B cell (primary cell): Measurements from ENCODE around the gene RHOBTB3. TPM values are rescaled to one million over a fixed set of nuclear protein-coding genes. Genes with fewer than 3 reads are reported as not detected.
"Not testable (repeated sequence)": the region's sequence is repeated elsewhere in the genome, so short reads cannot be mapped to it uniquely, and the experiment has no call there.

Source experiments
- ATAC-seq: fragments of 200-7000 bp; cut with Tn5 transposase; one replicate; pipeline ENCODE4 v1.10.0; 2021; ENCODE audit warnings: low read depth, mild to moderate bottlenecking, moderate number of reproducible peaks, moderate library complexity
- CTCF ChIA-PET: fragments of 350-600 bp; sonication (Branson Sonifier 250); formaldehyde crosslinking; loops from one replicate; lab custom pipeline; 2021; ENCODE audit warnings: antibody characterized with exemption, inconsistent platforms; lab: Charles Lee
- POLR2A ChIA-PET: fragments of 350-600 bp; sonication (Branson Sonifier 250); formaldehyde crosslinking; loops from one replicate; lab custom pipeline; 2021; ENCODE audit warnings: antibody characterized with exemption; lab: Charles Lee
- DNase-seq: peaks from one replicate; pipeline ENCODE4 v3.0.0; 2013
- H2AFZ ChIP-seq: 2 replicates; pipeline ENCODE4 v1.6.1; 2012; ENCODE audit warnings: mild to moderate bottlenecking, low read depth, low read length; ENCODE audit not compliant: insufficient read depth, poor library complexity, severe bottlenecking
- H3K27ac ChIP-seq, 2 donors: 1 replicate in 1 of 2; 2 replicates in 1 of 2; pipeline ENCODE4 v1.5.1; 2012 to 2013; ENCODE audit warnings: low read length in 2 of 2, mild to moderate bottlenecking in 2 of 2, moderate library complexity in 1 of 2
- H3K27me3 ChIP-seq, 4 experiments: fragments of 200-600 bp in 1 of 4; sonication (generic) in 1 of 4; replicated peaks in 1 of 4; 1 replicate in 2 of 4; 2 replicates in 2 of 4; pipeline versions ENCODE4 v1.6.1 to v1.7.0; 2013 to 2016; ENCODE audit warnings: low read length in 3 of 4, mild to moderate bottlenecking in 2 of 4, mixed read lengths in 1 of 4, moderate library complexity in 1 of 4; ENCODE audit not compliant: insufficient read depth in 4 of 4, control insufficient read depth in 3 of 4; ENCODE audit errors: control extremely low read depth in 1 of 4
- H3K36me3 ChIP-seq, 2 experiments: replicated peaks in 1 of 2; 1 replicate in 1 of 2; 2 replicates in 1 of 2; pipeline versions ENCODE4 v1.6.1 to v1.7.1; 2013; ENCODE audit warnings: low read length in 1 of 2; ENCODE audit not compliant: insufficient read depth in 2 of 2, control insufficient read depth in 1 of 2; ENCODE audit errors: control extremely low read depth in 1 of 2, extremely low read depth in 1 of 2
- H3K4me1 ChIP-seq, 2 donors: fragments of 200-600 bp in 1 of 2; sonication (generic) in 1 of 2; 1 replicate in 1 of 2; 2 replicates in 1 of 2; pipeline versions ENCODE4 v1.5.1 to v1.6.1; 2013 to 2017; ENCODE audit warnings: low read length in 2 of 2; ENCODE audit not compliant: control insufficient read depth in 2 of 2, insufficient read depth in 2 of 2
- H3K4me2 ChIP-seq: replicated peaks from 2 replicates; pipeline ENCODE3; 2012; ENCODE audit warnings: mild to moderate bottlenecking, low read depth, low read length; ENCODE audit not compliant: poor library complexity, severe bottlenecking
- H3K4me3 ChIP-seq, 5 experiments: fragments of 200-600 bp in 1 of 5; sonication (generic) in 1 of 5; 1 replicate in 3 of 5; 2 replicates in 2 of 5; pipeline versions ENCODE4 v1.5.1 to v1.7.0; 2011 to 2016; ENCODE audit warnings: low read length in 4 of 5, mild to moderate bottlenecking in 4 of 5, low read depth in 2 of 5, control low read depth in 1 of 5, moderate library complexity in 1 of 5; ENCODE audit not compliant: insufficient read depth in 1 of 5; ENCODE audit errors: control extremely low read depth in 1 of 5, extremely low read depth in 1 of 5
- H3K79me2 ChIP-seq: fragments of 200-600 bp; sonication (generic); one replicate; pipeline ENCODE4 v1.6.0; 2016; ENCODE audit warnings: low read length; ENCODE audit not compliant: control insufficient read depth, insufficient read depth
- H3K9ac ChIP-seq: fragments of 200-600 bp; sonication (generic); 2 replicates; pipeline ENCODE4 v1.6.1; 2017; ENCODE audit warnings: mild to moderate bottlenecking, low read length, moderate library complexity
- H3K9me3 ChIP-seq, 3 donors: one replicate each; pipeline versions ENCODE4 v1.6.1 to v1.7.1; 2013; ENCODE audit warnings: low read length in 2 of 3; ENCODE audit not compliant: control insufficient read depth in 2 of 3, insufficient read depth in 1 of 3; ENCODE audit errors: control extremely low read depth in 1 of 3
- H4K20me1 ChIP-seq: 2 replicates; pipeline ENCODE4 v1.6.0; 2012; ENCODE audit warnings: mild to moderate bottlenecking, low read length; ENCODE audit not compliant: insufficient read depth, control insufficient read depth, poor library complexity, severe bottlenecking
- H3K27ac Mint-ChIP-seq: one replicate; pipeline ENCODE4 v1.8.0; 2021; ENCODE audit warnings: mixed read lengths
- H3K27me3 Mint-ChIP-seq: one replicate; pipeline ENCODE4 v1.8.0; 2021; ENCODE audit warnings: mixed read lengths
- H3K4me1 Mint-ChIP-seq: one replicate; pipeline ENCODE4 v1.8.0; 2021; ENCODE audit warnings: mixed read lengths
- H3K4me3 Mint-ChIP-seq: one replicate; pipeline ENCODE4 v1.8.0; 2021; ENCODE audit warnings: mixed read lengths
- H3K9me3 Mint-ChIP-seq: one replicate; pipeline ENCODE4 v1.8.0; 2022; ENCODE audit warnings: mixed read lengths; ENCODE audit not compliant: insufficient read depth
- CTCF ChIP-seq: fragments of 200-600 bp; IDR thresholded peaks from one replicate; pipeline ENCODE4 v1.8.0; 2022; ENCODE audit warnings: antibody characterized with exemption, mild to moderate bottlenecking
- EZH2 ChIP-seq: IDR thresholded peaks from 2 replicates; pipeline ENCODE4 v1.6.1; 2012; ENCODE audit warnings: borderline replicate concordance, low read depth, mild to moderate bottlenecking, moderate library complexity, low read length; ENCODE audit not compliant: insufficient read depth, poor library complexity, severe bottlenecking
- WGBS: methylation state at CpG from one replicate; pipeline ENCODE4 v1.1.5; 2013; ENCODE audit warnings: missing lambda C conversion rate; ENCODE audit not compliant: insufficient coverage; 5-methylcytosine and 5-hydroxymethylcytosine counted together
- intact Hi-C: fragments of 100-400 bp; cut with micrococcal nuclease; formaldehyde crosslinking; loops from one replicate; pipeline ENCODE4 v1.10.0; 2022
- polyA plus RNA-seq: library from polyadenylated mRNA; depleted of rRNA; stranded (reverse); fragments of >200 nt; gene quantifications from 2 replicates; pipeline ENCODE4 v1.2.3, GENCODE V29; 2012
- total RNA-seq, 2 donors: library from RNA; stranded (reverse); fragments of 120-200 nt in 1 of 2; gene quantifications; 1 replicate in 1 of 2; 2 replicates in 1 of 2; pipeline versions ENCODE4 v1.2.3 to v1.2.4, GENCODE V29; 2013 to 2022

The RHOBTB3 gene
- total and polyA plus RNA-seq, 2 donors (not counting 1 experiment from before 2014, with no cell fraction given) = 1.7 to 5.0 TPM

DNA sequence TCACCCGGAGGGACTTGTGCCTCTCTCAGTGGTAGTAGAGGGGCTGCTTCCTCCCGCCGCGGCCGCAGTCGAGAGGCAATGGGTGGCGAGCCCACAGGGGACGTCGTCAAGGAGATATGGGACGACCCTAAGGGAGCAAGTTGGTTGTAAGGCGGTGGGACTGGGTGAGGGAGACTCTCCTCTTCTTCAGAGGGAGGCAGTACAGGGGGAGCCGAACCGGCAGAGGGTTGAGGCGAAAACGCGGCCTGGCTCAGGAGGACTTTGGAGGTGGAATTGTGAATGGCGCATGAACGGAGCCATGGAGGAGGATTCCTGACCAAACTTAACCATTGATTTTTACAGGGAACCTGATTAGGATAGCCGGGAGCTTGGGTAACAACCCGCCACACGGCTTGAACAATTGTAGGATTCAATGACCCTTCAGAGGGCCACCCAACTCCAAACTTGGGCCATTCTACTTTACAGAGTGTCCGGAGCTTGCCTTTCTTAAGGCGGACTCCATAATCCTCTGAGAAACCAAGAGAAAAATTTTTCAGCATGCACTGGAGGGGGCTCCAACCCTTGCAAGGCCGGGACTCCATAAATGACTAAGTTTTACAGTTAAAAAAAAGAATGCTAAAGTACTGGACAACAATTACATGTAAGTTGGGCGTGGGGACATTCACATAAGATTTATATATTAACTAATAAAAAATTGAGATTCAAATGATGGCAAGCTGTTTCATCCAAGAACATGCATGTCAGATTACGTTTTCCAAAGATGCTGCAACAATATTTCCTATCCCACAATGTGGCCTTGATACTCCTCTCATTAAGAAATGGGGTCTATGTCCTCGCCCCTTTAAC, 19.4 kb upstream of the RHOBTB3 start:
- no peaks in the 10 kb centered on the region for H3K27me3 Mint-ChIP-seq
- H3K9me3 Mint-ChIP-seq = no peaks in the 10 kb centered on the region
- H3K4me3 Mint-ChIP-seq = no peak overlapping the region
- POLR2A ChIA-PET = no interaction called here
- no peak overlapping the region for H3K4me3 ChIP-seq
- WGBS = 99% methylated on average over 20 of the region's 27 CpGs
- no peaks in the 10 kb centered on the region for H3K36me3 ChIP-seq
- H3K27ac ChIP-seq = no peak overlapping the region
- intact Hi-C loops = no loop called here
- no peak for DNase-seq
- CTCF ChIA-PET = interaction anchor here (1.2 kb wide), 1 partner anchor 10 kb away, joined by 3 read pairs; no protein-coding TSS in a partner anchor
- no peak for ATAC-seq
- H3K4me1 Mint-ChIP-seq = no peaks in the 10 kb centered on the region
- TF ChIP-seq CTCF = no peak
- TF ChIP-seq EZH2 = no peak
- H3K9ac ChIP-seq = no peak overlapping the region
- H3K4me2 ChIP-seq = no peak overlapping the region
- H3K4me1 ChIP-seq = no peaks in the 10 kb centered on the region
- H3K9me3 ChIP-seq = no peaks in the 10 kb centered on the region
- no peak overlapping the region for H2AFZ ChIP-seq
- no peaks in the 10 kb centered on the region for H4K20me1 ChIP-seq
- H3K27me3 ChIP-seq = no peaks in the 10 kb centered on the region
- no peak overlapping the region for H3K27ac Mint-ChIP-seq
- H3K79me2 ChIP-seq = no peaks in the 10 kb centered on the region

- H3K27ac ChIP-seq = no peak overlapping the region
- H3K9me3 ChIP-seq = no peaks in the 10 kb centered on the region
- Mint-ChIP-seq H3K27me3 (no peaks in the 10 kb centered on the region), H3K9me3 (no peaks in the 10 kb centered on the region), H3K4me3 (no peak overlapping the region), H3K4me1 (no peaks in the 10 kb centered on the region), H3K27ac (no peak overlapping the region)
- no peak overlapping the region for H3K4me2 ChIP-seq
- no peak for DNase-seq
- ChIA-PET CTCF (interaction anchor here (0.8 to 1.2 kb wide), 2 partner anchors 9 to 48 kb away, joined by 3 read pairs; no protein-coding TSS in a partner anchor), POLR2A (no interaction called here)
- H3K9ac ChIP-seq = no peak overlapping the region
- H3K79me2 ChIP-seq = no peaks in the 10 kb centered on the region
- no peaks in the 10 kb centered on the region for H4K20me1 ChIP-seq
- intact Hi-C loops = no loop called here
- peaks cover 0 to 2% of the 10 kb centered on the region in 2 donors for H3K4me1 ChIP-seq
- H3K36me3 ChIP-seq = no peaks in the 10 kb centered on the region
- ATAC-seq = no peak
- H3K27me3 ChIP-seq = no peaks in the 10 kb centered on the region
- no peak overlapping the region for H3K4me3 ChIP-seq
- no peak overlapping the region for H2AFZ ChIP-seq
- no peak for TF ChIP-seq EZH2
- no peak for TF ChIP-seq CTCF
- 100% methylated on average over 1 of the region's 2 CpGs for WGBS
Measured at GRCh38 chr5:95712347-95712958, 18.7 kb upstream of the RHOBTB3 start.

GRCh38 chr5:95713246-95713645, 17.9 kb upstream of the RHOBTB3 start:
- H3K79me2 ChIP-seq, H3K27me3 Mint-ChIP-seq, H2AFZ ChIP-seq, CTCF ChIA-PET, H3K9me3 ChIP-seq, H3K4me3 ChIP-seq, H3K9me3 Mint-ChIP-seq, POLR2A ChIA-PET, H3K36me3 ChIP-seq, H3K9ac ChIP-seq, DNase-seq, ATAC-seq, H3K4me1 Mint-ChIP-seq, H4K20me1 ChIP-seq, H3K4me2 ChIP-seq, H3K27ac ChIP-seq, H3K27ac Mint-ChIP-seq, H3K4me1 ChIP-seq, H3K4me3 Mint-ChIP-seq, intact Hi-C loops, H3K27me3 ChIP-seq: not testable (repeated sequence)
- no CpG with 5 or more reads among the region's 5 CpGs for WGBS
